GM12878 (cell line): ENCODE measurements around the gene ABCG1. TPM values are rescaled to one million over a fixed set of nuclear protein-coding genes. Genes with fewer than 3 reads are reported as not detected.

Experiments
- ATAC-seq: fragments of 200-7000 bp; cut with Tn5 transposase; 3 replicates; pipeline ENCODE4 v1.9.1; 2020; ENCODE audit warnings: mild to moderate bottlenecking, moderate library complexity
- BruUV-seq: library from RNA; stranded (reverse); fragments of 400-500 nt; replicated peaks from 2 replicates; lab custom pipeline; 2021; lab: Mats Ljungman, UMichigan
- CTCF ChIA-PET: fragments of 300-600 bp; sonication (Branson Sonifier 250); formaldehyde crosslinking; extraction: SDS; loops from one replicate; lab custom pipeline; 2021; ENCODE audit warnings: inconsistent platforms; lab: Yijun Ruan, JAX
- POLR2A ChIA-PET: fragments of 350-600 bp; formaldehyde crosslinking; extraction: SDS; loops from one replicate; lab custom pipeline; 2021; ENCODE audit warnings: inconsistent platforms; lab: Charles Lee
- RAD21 ChIA-PET: fragments of 300-600 bp; sonication (Branson Sonifier 250); formaldehyde crosslinking; loops from one replicate; lab custom pipeline; 2023; ENCODE audit warnings: antibody characterized with exemption; ENCODE audit not compliant: unreplicated experiment; lab: Charles Lee
- SMC1A ChIA-PET: fragments of 300-600 bp; sonication (Branson Sonifier 250); formaldehyde crosslinking; loops from one replicate; lab custom pipeline; 2023; ENCODE audit not compliant: unreplicated experiment, uncharacterized antibody; lab: Charles Lee
- DNase-seq: peaks from one replicate; pipeline ENCODE4 v3.0.0-alpha.2; 2011; ENCODE audit warnings: low read depth, low spot score
- FAIRE-seq: peaks from 3 replicates; lab custom pipeline; 2011; peaks lifted over from hg19 to GRCh38; lab: Jason Lieb, UNC
- H2AFZ ChIP-seq: 2 replicates; pipeline ENCODE4 v1.6.0; 2011; ENCODE audit warnings: low read depth, low read length, control low read depth; ENCODE audit not compliant: control insufficient read depth
- H3K27ac ChIP-seq: 2 replicates; pipeline ENCODE4 v1.5.1; 2011; ENCODE audit warnings: control low read depth; ENCODE audit not compliant: control insufficient read depth, insufficient read depth
- H3K27me3 ChIP-seq, 2 experiments: replicated peaks in 1 of 2; 2 replicates each; pipeline versions ENCODE4 v1.6.0 to v1.6.1; 2011; ENCODE audit warnings: low read length in 1 of 2; ENCODE audit not compliant: control insufficient read depth in 2 of 2, insufficient read depth in 2 of 2
- H3K36me3 ChIP-seq, 2 experiments: 2 replicates each; pipeline ENCODE4 v1.5.1; 2011; ENCODE audit warnings: low read length in 1 of 2; ENCODE audit not compliant: control insufficient read depth in 2 of 2, insufficient read depth in 2 of 2
- H3K4me1 ChIP-seq: 2 replicates; pipeline ENCODE4 v1.6.1; 2011; ENCODE audit warnings: mild to moderate bottlenecking, low read length, moderate library complexity, mixed read lengths; ENCODE audit not compliant: control insufficient read depth, insufficient read depth
- H3K4me2 ChIP-seq: 2 replicates; pipeline ENCODE4 v1.6.0; 2011; ENCODE audit warnings: control low read depth; ENCODE audit not compliant: control insufficient read depth, insufficient read depth
- H3K4me3 ChIP-seq: fragments of 200-600 bp; sonication (generic); 2 replicates; pipeline ENCODE4 v1.5.1; 2016
- H3K79me2 ChIP-seq: 2 replicates; pipeline ENCODE4 v1.6.0; 2011; ENCODE audit warnings: low read length; ENCODE audit not compliant: control insufficient read depth, insufficient read depth
- H3K9ac ChIP-seq: 2 replicates; pipeline ENCODE4 v1.8.0; 2011; ENCODE audit warnings: low read length, control low read depth, mixed read lengths; ENCODE audit not compliant: control insufficient read depth, insufficient read depth
- H3K9me3 ChIP-seq: replicated peaks from 3 replicates; pipeline ENCODE4 v1.5.1; 2011; ENCODE audit warnings: mild to moderate bottlenecking, low read length; ENCODE audit not compliant: control insufficient read depth, insufficient read depth
- H4K20me1 ChIP-seq: 2 replicates; pipeline ENCODE4 v1.6.0; 2011; ENCODE audit not compliant: control insufficient read depth, insufficient read depth
- ATF2 ChIP-seq: IDR thresholded peaks from 2 replicates; pipeline ENCODE4 v1.6.1; 2012; ENCODE audit warnings: low read length, inconsistent platforms
- CBX3 ChIP-seq: fragments of 200-600 bp; sonication (generic); IDR thresholded peaks from 2 replicates; pipeline ENCODE4 v1.6.1; 2016; ENCODE audit warnings: low read depth, borderline replicate concordance
- GABPA ChIP-seq: IDR thresholded peaks from 2 replicates; pipeline ENCODE4 v1.6.1; 2014; ENCODE audit warnings: antibody characterized with exemption, low read depth, mild to moderate bottlenecking, inconsistent platforms
- JUNB ChIP-seq: IDR thresholded peaks from 2 replicates; pipeline ENCODE4 v1.6.1; 2016; ENCODE audit warnings: antibody characterized with exemption, mild to moderate bottlenecking
- NFYB ChIP-seq: IDR thresholded peaks from 2 replicates; pipeline ENCODE4 v1.6.1; 2011; ENCODE audit warnings: low read depth, mild to moderate bottlenecking, low read length, improper control_type of control experiment, moderate library complexity; ENCODE audit not compliant: insufficient read depth
- NKRF ChIP-seq: fragments of 450-650 bp; conservative IDR thresholded peaks from 2 replicates; pipeline ENCODE4 v1.6.1; 2017; ENCODE audit warnings: mild to moderate bottlenecking, moderate library complexity
- PRDM15 ChIP-seq: fragments of 450-650 bp; formaldehyde crosslinking; IDR thresholded peaks from 2 replicates; pipeline ENCODE4 v1.4.0; 2020; ENCODE audit warnings: mild to moderate bottlenecking, moderate library complexity
- RAD21 ChIP-seq: IDR thresholded peaks from 2 replicates; pipeline ENCODE4 v1.6.1; 2011; ENCODE audit warnings: mild to moderate bottlenecking, low read depth, low read length, moderate library complexity; ENCODE audit not compliant: insufficient read depth
- SIX5 ChIP-seq: IDR thresholded peaks from 2 replicates; pipeline ENCODE4 v1.6.1; 2011; ENCODE audit warnings: mild to moderate bottlenecking, low read depth, low read length, moderate library complexity; ENCODE audit not compliant: severe bottlenecking
- SRF ChIP-seq, 2 experiments: IDR thresholded peaks; 2 replicates each; pipeline ENCODE4 v1.6.1; 2011; ENCODE audit warnings: low read depth in 2 of 2, low read length in 2 of 2, mild to moderate bottlenecking in 1 of 2, moderate library complexity in 1 of 2
- SUPT20H ChIP-seq: IDR thresholded peaks from 2 replicates; pipeline ENCODE4 v1.6.1; 2011; ENCODE audit warnings: low read depth, mild to moderate bottlenecking, low read length, moderate library complexity, borderline replicate concordance; ENCODE audit not compliant: control insufficient read depth
- ZBTB4 ChIP-seq: fragments of 450-650 bp; formaldehyde crosslinking; IDR thresholded peaks from 2 replicates; pipeline ENCODE4 v1.4.0; 2022; ENCODE audit warnings: mild to moderate bottlenecking, moderate library complexity
- ZNF622 ChIP-seq: fragments of 450-650 bp; IDR thresholded peaks from 2 replicates; pipeline ENCODE4 v1.6.1; 2017; ENCODE audit warnings: mild to moderate bottlenecking, inconsistent platforms
- WGBS: methylation state at CpG from one replicate; pipeline ENCODE4 v1.1.6; 2016; ENCODE audit warnings: low lambda C conversion rate; ENCODE audit not compliant: insufficient replicate concordance, insufficient coverage; ENCODE audit errors: missing lambda C conversion rate; 5-methylcytosine and 5-hydroxymethylcytosine counted together
- in situ Hi-C: fragments of 300-500 bp; cut with MboI; formaldehyde crosslinking; loops from 9 replicates; pipeline ENCODE4 v1.14.3; 2018; ENCODE audit warnings: mixed read lengths
- intact Hi-C: fragments of 100-400 bp; cut with micrococcal nuclease; formaldehyde crosslinking; loops from one replicate; pipeline ENCODE4 v1.14.2; 2022; ENCODE audit not compliant: unreplicated experiment
- polyA plus RNA-seq, 11 experiments: library from polyadenylated mRNA; depleted of rRNA in 4 of 11; unstranded in 6 of 11; stranded (reverse) in 5 of 11; fragments of >200 nt; fragmentation: Nextera tagmentation in 4 of 11; fragmentation: Illumina TruSeq in 1 of 11; extraction: Ambion mirVana in 4 of 11; extraction: Trizol in 1 of 11; gene quantifications; 1 replicate in 1 of 11; 2 replicates in 10 of 11; pipeline versions ENCODE4 v1.2.1 to v1.2.3, GENCODE V29; 2011 to 2016; ENCODE audit warnings: inconsistent platforms in 2 of 11, missing spikeins in 2 of 11, low read depth in 1 of 11
- total RNA-seq, 4 experiments: library from RNA; depleted of rRNA in 3 of 4; stranded (reverse); fragments of >200 nt in 3 of 4; fragmentation: Illumina TruSeq in 1 of 4; extraction: Trizol in 1 of 4; gene quantifications; 2 replicates each; pipeline versions ENCODE4 v1.2.1 to v1.2.3, GENCODE V29; 2013 to 2021

ABCG1 gene
- total and polyA plus RNA-seq, 10 of the 15 experiments (the other 5 are each of a cell fraction or from before 2014, with no cell fraction given) = 0.59 to 19.3 (median 5.7) TPM

GRCh38 chr21:42343963-42344510, 125.1 kb downstream of the ABCG1 start (continued):
- no peak for TF ChIP-seq ZBTB4
- TF ChIP-seq ZNF622 = no peak
- no peak for TF ChIP-seq NKRF
- TF ChIP-seq SIX5 = no peak
- TF ChIP-seq ATF2 = no peak

GRCh38 chr21:42344631-42345030, 125.7 kb downstream of the ABCG1 start:
- Histone ChIP-seq H4K20me1 (no peaks in the 10 kb centered on the region), H2AFZ (no peak overlapping the region), H3K4me3 (no peak overlapping the region), H3K36me3 (no peaks in the 10 kb centered on the region), H3K79me2 (no peaks in the 10 kb centered on the region), H3K4me1 (no peaks in the 10 kb centered on the region), H3K27me3 (no peaks in the 10 kb centered on the region), H3K27ac (no peak overlapping the region), H3K4me2 (no peak overlapping the region), H3K9me3 (no peaks in the 10 kb centered on the region; the same call in 2 of the 3 replicates), H3K9ac (no peak overlapping the region)
- ChIA-PET SMC1A (no interaction called here), CTCF (no interaction called here), POLR2A (no interaction called here), RAD21 (no interaction called here)
- ATAC-seq = no peak
- intact Hi-C loops (no loop called here), in situ Hi-C loops (no loop called here)
- no peak for FAIRE-seq
- BruUV-seq = no TSS peak
- DNase-seq = no peak
- WGBS = 40% methylated on average over 4 of the region's 4 CpGs
- TF ChIP-seq PRDM15 (no peak), SRF (IDR thresholded peaks at IDR 0.05; ENCODE audit: low read depth in 2 of 2, low read length in 2 of 2) (no peak), JUNB (no peak), RAD21 (no peak), NFYB (no peak), SUPT20H (no peak), GABPA (no peak), CBX3 (no peak)
